Fibroblast of the aortic adventitia (primary cell): ENCODE measurements around the gene CAST. TPM values are rescaled to one million over a fixed set of nuclear protein-coding genes. Genes with fewer than 3 reads are reported as not detected.

Source experiments
- DNase-seq: peaks from one replicate; pipeline ENCODE4 v3.0.0-alpha.2; 2010; ENCODE audit warnings: low read depth
- H3K4me3 ChIP-seq: 2 replicates; pipeline ENCODE4 v1.5.1; 2011; ENCODE audit warnings: low read depth, mild to moderate bottlenecking, control low read depth, low read length, moderate library complexity
- total RNA-seq: library from RNA; depleted of rRNA; stranded (reverse); fragments of >200 nt; gene quantifications from 2 replicates; pipeline ENCODE4 v1.2.3, GENCODE V29; 2012; ENCODE audit warnings: low replicate concordance
- TF ChIP-seq, protein P1 (sequence below): IDR thresholded peaks from 2 replicates; pipeline ENCODE4 v1.5.1; 2011; ENCODE audit warnings: mild to moderate bottlenecking, low read length, control low read depth, inconsistent platforms; ENCODE audit not compliant: insufficient read depth

CAST gene
- total RNA-seq, 1 donor: 398 TPM

- DNase-seq: no peak
- TF ChIP-seq, protein P1, sequence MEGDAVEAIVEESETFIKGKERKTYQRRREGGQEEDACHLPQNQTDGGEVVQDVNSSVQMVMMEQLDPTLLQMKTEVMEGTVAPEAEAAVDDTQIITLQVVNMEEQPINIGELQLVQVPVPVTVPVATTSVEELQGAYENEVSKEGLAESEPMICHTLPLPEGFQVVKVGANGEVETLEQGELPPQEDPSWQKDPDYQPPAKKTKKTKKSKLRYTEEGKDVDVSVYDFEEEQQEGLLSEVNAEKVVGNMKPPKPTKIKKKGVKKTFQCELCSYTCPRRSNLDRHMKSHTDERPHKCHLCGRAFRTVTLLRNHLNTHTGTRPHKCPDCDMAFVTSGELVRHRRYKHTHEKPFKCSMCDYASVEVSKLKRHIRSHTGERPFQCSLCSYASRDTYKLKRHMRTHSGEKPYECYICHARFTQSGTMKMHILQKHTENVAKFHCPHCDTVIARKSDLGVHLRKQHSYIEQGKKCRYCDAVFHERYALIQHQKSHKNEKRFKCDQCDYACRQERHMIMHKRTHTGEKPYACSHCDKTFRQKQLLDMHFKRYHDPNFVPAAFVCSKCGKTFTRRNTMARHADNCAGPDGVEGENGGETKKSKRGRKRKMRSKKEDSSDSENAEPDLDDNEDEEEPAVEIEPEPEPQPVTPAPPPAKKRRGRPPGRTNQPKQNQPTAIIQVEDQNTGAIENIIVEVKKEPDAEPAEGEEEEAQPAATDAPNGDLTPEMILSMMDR: no peak
- no peak overlapping the region for H3K4me3 ChIP-seq
These were observed 37.6 kb upstream of the CAST start for GRCh38 chr5:96624596-96624995.

- no peak overlapping the region for H3K4me3 ChIP-seq
- no peak for DNase-seq
- TF ChIP-seq, protein P1: no peak
These were observed 36.8 kb upstream of the CAST start for GRCh38 chr5:96625365-96625764.

GRCh38 chr5:96626956-96627355, 35.2 kb upstream of the CAST start:
- H3K4me3 ChIP-seq: no peak overlapping the region
- TF ChIP-seq, protein P1: no peak
- peak; percentile 97 for DNase-seq

DNA sequence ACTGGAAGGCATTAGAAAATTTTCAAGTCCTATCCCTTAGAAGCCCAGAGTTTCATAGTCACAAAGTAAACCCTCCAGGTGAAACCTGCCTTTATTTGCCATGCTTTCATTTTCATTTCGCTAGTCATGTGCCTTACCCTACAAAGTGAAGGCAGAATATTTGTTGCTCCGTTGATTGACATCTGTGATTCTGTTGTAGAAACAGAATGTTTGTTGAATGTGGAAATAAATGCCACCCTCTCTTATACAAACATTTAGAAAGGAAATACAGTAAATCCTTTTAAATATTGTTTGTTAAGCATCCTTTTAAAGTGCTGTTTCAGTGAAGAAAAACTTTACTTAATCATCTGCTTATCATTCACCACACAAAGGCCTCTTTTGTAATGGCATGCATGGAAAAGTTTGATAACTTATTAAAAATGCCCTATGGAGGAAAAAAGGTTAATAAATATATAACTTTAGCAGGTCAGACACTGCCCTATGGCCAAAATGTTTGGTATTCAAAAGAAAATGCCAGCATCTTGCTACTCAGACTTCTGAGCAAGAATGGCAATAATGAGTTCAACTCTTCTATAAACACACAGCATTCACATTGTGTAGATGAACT, 34.3 kb upstream of the CAST start:
- TF ChIP-seq, protein P1: no peak
- DNase-seq: no peak
- no peak overlapping the region for H3K4me3 ChIP-seq

DNA sequence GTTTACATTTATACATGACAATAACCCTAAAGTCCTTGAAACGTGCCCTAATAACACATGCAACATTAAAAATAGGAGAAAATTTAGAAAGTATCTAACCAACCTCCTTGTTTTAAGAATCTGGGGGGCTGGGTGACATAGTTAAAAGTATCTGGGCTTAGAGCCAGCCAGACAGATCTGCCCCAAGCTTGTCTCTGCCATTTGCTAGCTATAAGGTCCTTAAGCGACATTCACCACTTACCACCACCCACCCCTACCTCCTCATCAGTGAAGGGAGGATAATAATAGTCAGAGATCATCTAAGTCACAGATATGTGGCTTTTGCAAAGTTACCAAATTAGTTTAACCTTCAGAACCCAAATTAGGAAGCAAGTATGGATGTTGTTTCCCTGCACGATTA, 33.8 kb upstream of the CAST start:
- no peak overlapping the region for H3K4me3 ChIP-seq
- DNase-seq: no peak
- TF ChIP-seq, protein P1: no peak

GRCh38 chr5:96629774-96630173, 32.4 kb upstream of the CAST start:
- no peak overlapping the region for H3K4me3 ChIP-seq
- TF ChIP-seq, protein P1: no peak
- DNase-seq: peak; percentile 84

GRCh38 chr5:96633820-96634219, 28.4 kb upstream of the CAST start:
- H3K4me3 ChIP-seq: no peak overlapping the region
- DNase-seq: no peak
- TF ChIP-seq, protein P1: no peak
